ENCODE data around the gene EIF3C. TPM values are rescaled to one million over a fixed set of nuclear protein-coding genes. Genes with fewer than 3 reads are reported as not detected.

The EIF3C gene
- 182 to 381 TPM (median 343 TPM) in 5 replicates for total RNA-seq (2022; extraction: Qiagen RNA extraction; ENCODE audit: low read depth)

GRCh38 chr16:28711220-28712083 lies at the start of gene EIF3C:
Gene EIF3C (plus strand): TSS chr16:28711464. CDS start chr16:28711687, 223 bp downstream.

DNA sequence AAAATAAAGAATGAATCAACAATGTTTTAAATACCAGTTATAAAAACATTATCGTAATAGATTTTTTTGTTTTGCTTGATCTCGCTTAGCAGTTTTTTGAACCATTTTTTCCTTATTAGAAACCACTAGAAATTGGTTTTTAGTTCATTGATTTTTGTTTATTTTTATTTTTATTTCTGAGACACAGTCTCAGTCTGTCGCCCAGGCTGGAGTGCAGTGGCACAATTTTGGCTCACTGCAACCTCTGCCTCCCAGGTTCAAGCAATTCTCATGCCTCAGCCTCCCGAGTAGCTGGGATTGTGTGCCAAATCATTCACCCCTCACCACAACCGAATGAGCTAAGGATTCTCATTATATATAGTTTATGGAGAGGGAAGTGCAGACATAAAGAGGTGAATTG lies 40.2 kb downstream of the EIF3C start, which contains the start of gene NPIPB9:
Gene NPIPB9, plus strand, starts transcription at position 301 of the 400 bp plus-strand sequence.

Other genes starting within 250 kb of the EIF3C start
- gene NPIPB7, start 239.1 kb upstream of the EIF3C start, total RNA-seq (2022; extraction: Qiagen RNA extraction; ENCODE audit: low read depth), result 0.11 to 0.45 TPM (median 0.24 TPM) in 4 of 5 replicates, not detected in the other
- 20.3 to 35.8 TPM (median 33.5 TPM) in 5 replicates for gene CLN3, start 219.4 kb upstream of the EIF3C start, total RNA-seq (2022; extraction: Qiagen RNA extraction; ENCODE audit: low read depth)
- gene APOBR, start 216.8 kb upstream of the EIF3C start, total RNA-seq (2022; extraction: Qiagen RNA extraction; ENCODE audit: low read depth), result 0.05 to 0.07 TPM (median 0.06 TPM) in 5 replicates
- not detected in 5 replicates for gene IL27, start 204.6 kb upstream of the EIF3C start, total RNA-seq (2022; extraction: Qiagen RNA extraction; ENCODE audit: low read depth)
- 12.6 to 15.5 TPM (median 14.8 TPM) in 5 replicates for gene NUPR1, start 172.5 kb upstream of the EIF3C start, total RNA-seq (2022; extraction: Qiagen RNA extraction; ENCODE audit: low read depth)
- 18.6 to 23.1 TPM (median 21.3 TPM) in 5 replicates for gene SGF29, start 157.5 kb upstream of the EIF3C start, total RNA-seq (2022; extraction: Qiagen RNA extraction; ENCODE audit: low read depth)
- gene SULT1A2, start 114.4 kb upstream of the EIF3C start, total RNA-seq (2022; extraction: Qiagen RNA extraction; ENCODE audit: low read depth), result 0.09 to 0.22 TPM (median 0.15 TPM) in 3 of 5 replicates, not detected in the others
- gene SULT1A1, start 101.4 kb upstream of the EIF3C start, total RNA-seq (2022; extraction: Qiagen RNA extraction; ENCODE audit: low read depth), result 4.7 to 6.8 TPM (median 5.4 TPM) in 5 replicates
- gene NPIPB8, start 73.4 kb upstream of the EIF3C start, total RNA-seq (2022; extraction: Qiagen RNA extraction; ENCODE audit: low read depth), result 0.52 to 0.56 TPM in 2 of 5 replicates, not detected in the others
- 0.69 to 2.3 TPM (median 1.8 TPM) in 5 replicates for gene NPIPB9, start 40.3 kb downstream of the EIF3C start, total RNA-seq (2022; extraction: Qiagen RNA extraction; ENCODE audit: low read depth)
- 95.3 to 153 TPM (median 135 TPM) in 5 replicates for gene ATXN2L, start 111.5 kb downstream of the EIF3C start, total RNA-seq (2022; extraction: Qiagen RNA extraction; ENCODE audit: low read depth)
- gene TUFM, start 134.9 kb downstream of the EIF3C start, total RNA-seq (2022; extraction: Qiagen RNA extraction; ENCODE audit: low read depth), result 230 to 318 TPM (median 288 TPM) in 5 replicates
- gene SH2B1, start 152.4 kb downstream of the EIF3C start, total RNA-seq (2022; extraction: Qiagen RNA extraction; ENCODE audit: low read depth), result 22.4 to 32.6 TPM (median 31.1 TPM) in 5 replicates
- gene ATP2A1, start 167.0 kb downstream of the EIF3C start, total RNA-seq (2022; extraction: Qiagen RNA extraction; ENCODE audit: low read depth), result 1.4 to 3.6 TPM (median 2.4 TPM) in 5 replicates
- 9.1 to 11.9 TPM (median 10.7 TPM) in 5 replicates for gene RABEP2, start 213.8 kb downstream of the EIF3C start, total RNA-seq (2022; extraction: Qiagen RNA extraction; ENCODE audit: low read depth)
- gene CD19, start 220.5 kb downstream of the EIF3C start, total RNA-seq (2022; extraction: Qiagen RNA extraction; ENCODE audit: low read depth), result not detected in 5 replicates
- 20.5 to 34.2 TPM (median 29.9 TPM) in 5 replicates for gene NFATC2IP, start 239.5 kb downstream of the EIF3C start, total RNA-seq (2022; extraction: Qiagen RNA extraction; ENCODE audit: low read depth)

Measured in A549 treated with DMSO at 1 μM for 4 hours (cell line).